OCI-LY1 (cell line): ENCODE results near the gene CCDC85A.

Source experiments
- CTCF ChIP-seq: fragments of 200-600 bp; sonication (generic), shearing (Covaris generic); IDR thresholded peaks from 2 replicates; pipeline ENCODE4 v1.5.1; 2017; ENCODE audit warnings: mild to moderate bottlenecking, antibody characterized with exemption, low read length, moderate library complexity, mixed read lengths
- EZH2 ChIP-seq: fragments of 200-600 bp; sonication (generic), shearing (Covaris generic); IDR thresholded peaks from 2 replicates; pipeline ENCODE4 v1.8.0; 2017; ENCODE audit warnings: borderline replicate concordance, mixed run types, mild to moderate bottlenecking, antibody characterized with exemption, low read length, moderate library complexity, mixed read lengths

DNA sequence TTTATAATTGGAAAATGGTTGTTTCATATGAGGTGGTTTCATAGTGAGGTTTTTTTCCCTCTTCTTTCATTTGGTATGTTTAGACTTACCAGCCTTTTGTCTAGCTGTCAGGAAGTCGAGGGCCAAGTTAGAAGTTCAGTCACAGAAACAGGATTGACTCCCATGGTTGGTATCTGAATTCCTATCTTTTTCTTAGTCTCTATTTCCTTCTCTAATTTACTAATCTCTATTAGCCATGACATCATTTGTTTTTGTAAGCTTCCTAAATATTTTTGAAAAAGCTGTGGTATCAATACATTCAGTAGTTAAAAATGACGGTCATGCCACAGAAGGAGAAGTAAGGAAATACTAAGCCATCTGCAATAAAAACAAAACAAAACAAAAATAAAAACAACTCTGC, 206.9 kb downstream of the CCDC85A start:
- no peak for TF ChIP-seq CTCF
- no peak for TF ChIP-seq EZH2
